Measurements from ENCODE around the gene PTK6. TPM values are rescaled to one million over a fixed set of nuclear protein-coding genes. Genes with fewer than 3 reads are reported as not detected.

PTK6 gene
- total and polyA plus RNA-seq, 2 of the 13 experiments (the other 11 are each of a cell fraction or from before 2014, with no cell fraction given) = 0.08 TPM; not detected in 1

DNA sequence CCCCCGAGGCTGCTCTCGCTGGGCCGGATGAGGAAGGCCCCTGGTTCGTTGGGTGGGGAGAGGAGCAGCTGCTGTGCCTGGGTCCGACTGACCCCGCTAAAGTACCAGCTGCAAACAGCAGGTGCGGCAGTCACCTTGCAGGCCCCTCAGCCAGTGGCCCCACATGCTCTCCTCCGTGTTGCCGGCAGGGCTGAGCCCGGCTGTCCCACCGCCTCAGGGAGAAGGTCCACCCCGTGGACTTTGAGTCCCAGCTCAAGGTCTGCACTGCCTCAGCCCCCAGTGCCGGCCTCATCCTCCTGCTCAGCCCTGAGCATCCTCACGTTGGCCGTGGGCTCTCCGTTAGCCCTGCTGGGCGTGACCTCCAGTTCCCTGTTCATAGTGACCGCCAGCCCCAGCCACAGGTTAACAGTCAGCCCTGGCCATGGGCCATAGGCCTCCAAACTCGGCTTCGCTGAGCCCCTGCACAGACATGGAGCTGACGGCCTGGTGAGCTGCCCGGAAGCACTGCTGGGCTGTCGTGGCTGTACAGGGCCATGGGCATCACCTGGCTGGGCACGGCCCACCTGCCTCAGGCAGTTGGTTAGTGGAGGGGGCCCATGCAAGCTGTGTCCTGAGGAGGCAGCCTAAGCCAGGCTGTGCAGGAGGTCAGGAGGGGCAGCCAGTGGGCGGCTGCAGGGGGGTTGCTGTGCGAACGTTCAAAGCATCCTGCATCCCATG, 7.2 kb upstream of the PTK6 start (continued):
- TF ChIP-seq, protein P1, sequence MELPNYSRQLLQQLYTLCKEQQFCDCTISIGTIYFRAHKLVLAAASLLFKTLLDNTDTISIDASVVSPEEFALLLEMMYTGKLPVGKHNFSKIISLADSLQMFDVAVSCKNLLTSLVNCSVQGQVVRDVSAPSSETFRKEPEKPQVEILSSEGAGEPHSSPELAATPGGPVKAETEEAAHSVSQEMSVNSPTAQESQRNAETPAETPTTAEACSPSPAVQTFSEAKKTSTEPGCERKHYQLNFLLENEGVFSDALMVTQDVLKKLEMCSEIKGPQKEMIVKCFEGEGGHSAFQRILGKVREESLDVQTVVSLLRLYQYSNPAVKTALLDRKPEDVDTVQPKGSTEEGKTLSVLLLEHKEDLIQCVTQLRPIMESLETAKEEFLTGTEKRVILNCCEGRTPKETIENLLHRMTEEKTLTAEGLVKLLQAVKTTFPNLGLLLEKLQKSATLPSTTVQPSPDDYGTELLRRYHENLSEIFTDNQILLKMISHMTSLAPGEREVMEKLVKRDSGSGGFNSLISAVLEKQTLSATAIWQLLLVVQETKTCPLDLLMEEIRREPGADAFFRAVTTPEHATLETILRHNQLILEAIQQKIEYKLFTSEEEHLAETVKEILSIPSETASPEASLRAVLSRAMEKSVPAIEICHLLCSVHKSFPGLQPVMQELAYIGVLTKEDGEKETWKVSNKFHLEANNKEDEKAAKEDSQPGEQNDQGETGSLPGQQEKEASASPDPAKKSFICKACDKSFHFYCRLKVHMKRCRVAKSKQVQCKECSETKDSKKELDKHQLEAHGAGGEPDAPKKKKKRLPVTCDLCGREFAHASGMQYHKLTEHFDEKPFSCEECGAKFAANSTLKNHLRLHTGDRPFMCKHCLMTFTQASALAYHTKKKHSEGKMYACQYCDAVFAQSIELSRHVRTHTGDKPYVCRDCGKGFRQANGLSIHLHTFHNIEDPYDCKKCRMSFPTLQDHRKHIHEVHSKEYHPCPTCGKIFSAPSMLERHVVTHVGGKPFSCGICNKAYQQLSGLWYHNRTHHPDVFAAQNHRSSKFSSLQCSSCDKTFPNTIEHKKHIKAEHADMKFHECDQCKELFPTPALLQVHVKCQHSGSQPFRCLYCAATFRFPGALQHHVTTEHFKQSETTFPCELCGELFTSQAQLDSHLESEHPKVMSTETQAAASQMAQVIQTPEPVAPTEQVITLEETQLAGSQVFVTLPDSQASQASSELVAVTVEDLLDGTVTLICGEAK (IDR thresholded peaks at IDR 0.05) = no peak
- TF ChIP-seq, protein P1 (CRISPR knock-in tag; IDR thresholded peaks at IDR 0.05) = 0 out of 2 replicates have a peak, but pooled peaks have one; percentile 25
- TF ChIP-seq, protein P2, sequence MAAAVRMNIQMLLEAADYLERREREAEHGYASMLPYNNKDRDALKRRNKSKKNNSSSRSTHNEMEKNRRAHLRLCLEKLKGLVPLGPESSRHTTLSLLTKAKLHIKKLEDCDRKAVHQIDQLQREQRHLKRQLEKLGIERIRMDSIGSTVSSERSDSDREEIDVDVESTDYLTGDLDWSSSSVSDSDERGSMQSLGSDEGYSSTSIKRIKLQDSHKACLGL (CRISPR knock-in tag; IDR thresholded peaks at IDR 0.05) = peak; percentile 34; the same call in 1 of the 2 replicates
- 0 out of 2 replicates have a peak, but pooled peaks have one; percentile 55 for TF ChIP-seq ZNF556 (CRISPR knock-in tag; IDR thresholded peaks at IDR 0.05; ENCODE audit: borderline replicate concordance)
- TF ChIP-seq PAX8 (CRISPR knock-in tag; IDR thresholded peaks at IDR 0.05; ENCODE audit: borderline replicate concordance) = no peak
- no peak for TF ChIP-seq HES4 (CRISPR knock-in tag; IDR thresholded peaks at IDR 0.05; ENCODE audit: borderline replicate concordance)
- no peak for TF ChIP-seq ATF7-NPFF (CRISPR knock-in tag; IDR thresholded peaks at IDR 0.05; ENCODE audit: low read depth)
- TF ChIP-seq REL (CRISPR knock-in tag; conservative IDR thresholded peaks at IDR 0.05) = no peak
- TF ChIP-seq ZNF326 (CRISPR knock-in tag; IDR thresholded peaks at IDR 0.05; ENCODE audit: borderline replicate concordance) = no peak
- TF ChIP-seq SOX6 (IDR thresholded peaks at IDR 0.05) = no peak
- TF ChIP-seq SOX6 (CRISPR knock-in tag; IDR thresholded peaks at IDR 0.05) = peak; percentile 22; the same call in 1 of the 2 replicates

Measured in HepG2 (cell line).